ENCODE data around the gene RPL21.
"Not testable (repeated sequence)": the region's sequence is repeated elsewhere in the genome, so short reads cannot be mapped to it uniquely, and the experiment has no call there.

Gene RPL21

GRCh38 chr13:27296496-27296895, 45.1 kb downstream of the RPL21 start:
- H3K4me3 ChIP-seq (ENCODE audit: low read length): no peak overlapping the region
- no peaks in the 10 kb centered on the region for H3K4me1 ChIP-seq (ENCODE audit: control insufficient read depth, insufficient read depth, low read length)
- no peaks in the 10 kb centered on the region for H3K36me3 ChIP-seq (ENCODE audit: control insufficient read depth, insufficient read depth, low read length)
- H3K9ac ChIP-seq (ENCODE audit: low read length): no peak overlapping the region
- no peak overlapping the region for H3K27ac ChIP-seq (ENCODE audit: low read depth, low read length)
- H3K27me3 ChIP-seq (ENCODE audit: control insufficient read depth, insufficient read depth, low read length): no peaks in the 10 kb centered on the region

- no peak overlapping the region for H3K9ac ChIP-seq (ENCODE audit: low read length)
- no peak overlapping the region for H3K4me3 ChIP-seq (ENCODE audit: low read length)
- no peaks in the 10 kb centered on the region for H3K36me3 ChIP-seq (ENCODE audit: control insufficient read depth, insufficient read depth, low read length)
- no peaks in the 10 kb centered on the region for H3K4me1 ChIP-seq (ENCODE audit: control insufficient read depth, insufficient read depth, low read length)
- no peak overlapping the region for H3K27ac ChIP-seq (ENCODE audit: low read depth, low read length)
- no peaks in the 10 kb centered on the region for H3K27me3 ChIP-seq (ENCODE audit: control insufficient read depth, insufficient read depth, low read length)
These were observed 47.5 kb downstream of the RPL21 start for GRCh38 chr13:27298849-27299248.

GRCh38 chr13:27300406-27300805, 49.0 kb downstream of the RPL21 start:
- H3K4me1 ChIP-seq (ENCODE audit: control insufficient read depth, insufficient read depth, low read length); H3K36me3 ChIP-seq (ENCODE audit: control insufficient read depth, insufficient read depth, low read length); H3K27ac ChIP-seq (ENCODE audit: low read depth, low read length); H3K4me3 ChIP-seq (ENCODE audit: low read length); H3K9ac ChIP-seq (ENCODE audit: low read length); H3K27me3 ChIP-seq (ENCODE audit: control insufficient read depth, insufficient read depth, low read length): not testable (repeated sequence)

GRCh38 chr13:27300941-27301586, 49.7 kb downstream of the RPL21 start:
- Histone ChIP-seq H3K4me1 (ENCODE audit: control insufficient read depth, insufficient read depth, low read length) (no peaks in the 10 kb centered on the region), H3K9ac (ENCODE audit: low read length) (no peak overlapping the region), H3K27me3 (ENCODE audit: control insufficient read depth, insufficient read depth, low read length) (no peaks in the 10 kb centered on the region), H3K27ac (ENCODE audit: low read depth, low read length) (no peak overlapping the region), H3K36me3 (ENCODE audit: control insufficient read depth, insufficient read depth, low read length) (no peaks in the 10 kb centered on the region), H3K4me3 (ENCODE audit: low read length) (no peak overlapping the region)

GRCh38 chr13:27302643-27303262, 51.4 kb downstream of the RPL21 start:
- Histone ChIP-seq H3K9ac (ENCODE audit: low read length) (no peak overlapping the region), H3K4me3 (ENCODE audit: low read length) (no peak overlapping the region), H3K4me1 (ENCODE audit: control insufficient read depth, insufficient read depth, low read length) (no peaks in the 10 kb centered on the region), H3K36me3 (ENCODE audit: control insufficient read depth, insufficient read depth, low read length) (no peaks in the 10 kb centered on the region), H3K27me3 (ENCODE audit: control insufficient read depth, insufficient read depth, low read length) (no peaks in the 10 kb centered on the region), H3K27ac (ENCODE audit: low read depth, low read length) (no peak overlapping the region)

GRCh38 chr13:27304099-27304498, 52.7 kb downstream of the RPL21 start:
- Histone ChIP-seq H3K4me1 (ENCODE audit: control insufficient read depth, insufficient read depth, low read length) (no peaks in the 10 kb centered on the region), H3K9ac (ENCODE audit: low read length) (no peak overlapping the region), H3K27ac (ENCODE audit: low read depth, low read length) (no peak overlapping the region), H3K4me3 (ENCODE audit: low read length) (no peak overlapping the region), H3K36me3 (ENCODE audit: control insufficient read depth, insufficient read depth, low read length) (no peaks in the 10 kb centered on the region), H3K27me3 (ENCODE audit: control insufficient read depth, insufficient read depth, low read length) (no peaks in the 10 kb centered on the region)

GRCh38 chr13:27304611-27305010, 53.3 kb downstream of the RPL21 start:
- no peaks in the 10 kb centered on the region for H3K27me3 ChIP-seq (ENCODE audit: control insufficient read depth, insufficient read depth, low read length)
- no peaks in the 10 kb centered on the region for H3K4me1 ChIP-seq (ENCODE audit: control insufficient read depth, insufficient read depth, low read length)
- no peak overlapping the region for H3K4me3 ChIP-seq (ENCODE audit: low read length)
- H3K9ac ChIP-seq (ENCODE audit: low read length): no peak overlapping the region
- H3K27ac ChIP-seq (ENCODE audit: low read depth, low read length): no peak overlapping the region
- H3K36me3 ChIP-seq (ENCODE audit: control insufficient read depth, insufficient read depth, low read length): no peaks in the 10 kb centered on the region
